Trophoblast cell (in vitro differentiated cells and primary cell): ENCODE data around the gene AFF2.

ENCODE experiments used
- DNase-seq, 2 donors: peaks; one replicate each; pipeline ENCODE4 v3.0.0-alpha.2; 2016
- H2AFZ ChIP-seq: 2 replicates; pipeline ENCODE4 v1.6.1; 2013; ENCODE audit warnings: low read length, moderate library complexity, mild to moderate bottlenecking; ENCODE audit not compliant: insufficient read depth, poor library complexity
- H2AK5ac ChIP-seq: 2 replicates; pipeline ENCODE4 v1.6.1; 2013; ENCODE audit warnings: mild to moderate bottlenecking, low read length
- H2BK120ac ChIP-seq: 2 replicates; pipeline ENCODE4 v1.6.1; 2013; ENCODE audit warnings: low read length, mild to moderate bottlenecking, moderate library complexity; ENCODE audit not compliant: insufficient read depth, poor library complexity
- H2BK12ac ChIP-seq: 2 replicates; pipeline ENCODE4 v1.6.1; 2013; ENCODE audit warnings: mild to moderate bottlenecking, low read length, moderate library complexity
- H2BK5ac ChIP-seq: 2 replicates; pipeline ENCODE4 v1.6.1; 2013; ENCODE audit warnings: low read length, low read depth, moderate library complexity, mild to moderate bottlenecking; ENCODE audit not compliant: poor library complexity
- H3K14ac ChIP-seq: 2 replicates; pipeline ENCODE4 v1.6.1; 2013; ENCODE audit warnings: mild to moderate bottlenecking, low read length
- H3K18ac ChIP-seq: 2 replicates; pipeline ENCODE4 v1.6.1; 2013; ENCODE audit warnings: mild to moderate bottlenecking, low read length
- H3K23ac ChIP-seq: 2 replicates; pipeline ENCODE4 v1.6.1; 2013; ENCODE audit warnings: low read length
- H3K27ac ChIP-seq: 2 replicates; pipeline ENCODE4 v1.5.1; 2013; ENCODE audit warnings: low read depth, mild to moderate bottlenecking, inconsistent platforms, low read length, moderate library complexity
- H3K27me3 ChIP-seq: 2 replicates; pipeline ENCODE4 v1.6.1; 2013; ENCODE audit warnings: inconsistent platforms, mild to moderate bottlenecking, low read length, moderate library complexity; ENCODE audit not compliant: insufficient read depth
- H3K36me3 ChIP-seq, 2 experiments: 1 replicate in 1 of 2; 2 replicates in 1 of 2; pipeline ENCODE4 v1.6.1; 2013; ENCODE audit warnings: low read length in 2 of 2, mild to moderate bottlenecking in 2 of 2, moderate library complexity in 1 of 2; ENCODE audit not compliant: insufficient read depth in 2 of 2, control insufficient read depth in 1 of 2
- H3K4ac ChIP-seq: 2 replicates; pipeline ENCODE4 v1.6.1; 2013; ENCODE audit warnings: low read depth, mild to moderate bottlenecking, low read length, moderate library complexity
- H3K4me1 ChIP-seq, 2 experiments: 1 replicate in 1 of 2; 2 replicates in 1 of 2; pipeline ENCODE4 v1.6.1; 2013; ENCODE audit warnings: low read length in 2 of 2, mild to moderate bottlenecking in 2 of 2, moderate library complexity in 1 of 2; ENCODE audit not compliant: insufficient read depth in 2 of 2, control insufficient read depth in 1 of 2
- H3K4me2 ChIP-seq: 2 replicates; pipeline ENCODE4 v1.6.1; 2013; ENCODE audit warnings: inconsistent platforms, mild to moderate bottlenecking, low read length, moderate library complexity
- H3K4me3 ChIP-seq: 2 replicates; pipeline ENCODE4 v1.5.1; 2013; ENCODE audit warnings: mild to moderate bottlenecking, low read depth, low read length, inconsistent platforms
- H3K79me1 ChIP-seq: one replicate; pipeline ENCODE4 v1.6.1; 2013; ENCODE audit warnings: low read length
- H3K79me2 ChIP-seq: 2 replicates; pipeline ENCODE4 v1.6.1; 2013; ENCODE audit warnings: low read length, mild to moderate bottlenecking; ENCODE audit not compliant: control insufficient read depth, insufficient read depth, poor library complexity
- H3K9ac ChIP-seq: 2 replicates; pipeline ENCODE4 v1.6.1; 2013; ENCODE audit warnings: mild to moderate bottlenecking, low read length
- H3K9me3 ChIP-seq: 2 replicates; pipeline ENCODE4 v1.6.1; 2013; ENCODE audit warnings: low read depth, mild to moderate bottlenecking, control low read depth, inconsistent platforms, low read length; ENCODE audit not compliant: insufficient read depth
- H4K12ac ChIP-seq: 2 replicates; pipeline ENCODE4 v1.6.1; 2013; ENCODE audit warnings: low read depth, mild to moderate bottlenecking, low read length, moderate library complexity
- H4K8ac ChIP-seq: 2 replicates; pipeline ENCODE4 v1.6.1; 2013; ENCODE audit warnings: low read depth, mild to moderate bottlenecking, low read length, moderate library complexity
- H4K91ac ChIP-seq: one replicate; pipeline ENCODE4 v1.6.1; 2013; ENCODE audit warnings: low read depth, mild to moderate bottlenecking, low read length, moderate library complexity
- WGBS: extraction: QIAGEN DNeasy Blood & Tissue Kit; methylation state at CpG from one replicate; pipeline ENCODE4 v1.1.7; 2013; ENCODE audit warnings: missing lambda C conversion rate; ENCODE audit not compliant: insufficient read length, insufficient coverage; ENCODE audit errors: extremely low coverage; 5-methylcytosine and 5-hydroxymethylcytosine counted together

AFF2 gene

GRCh38 chrX:148658115-148658730 lies 157.8 kb downstream of the AFF2 start:
- Histone ChIP-seq H3K14ac (no peak overlapping the region), H2AFZ (no peak overlapping the region), H3K27me3 (no peaks in the 10 kb centered on the region), H3K27ac (no peak overlapping the region), H3K23ac (no peak overlapping the region), H4K91ac (no peak overlapping the region), H3K4me1 (no peaks in the 10 kb centered on the region), H2BK120ac (no peak overlapping the region), H3K18ac (no peak overlapping the region), H3K9ac (no peak overlapping the region), H2BK12ac (no peak overlapping the region), H4K8ac (no peak overlapping the region), H3K36me3 (no peaks in the 10 kb centered on the region), H3K4me2 (no peak overlapping the region), H3K79me2 (no peaks in the 10 kb centered on the region), H3K4ac (no peak overlapping the region), H4K12ac (no peak overlapping the region), H3K79me1 (no peaks in the 10 kb centered on the region), H2BK5ac (no peak overlapping the region), H3K4me3 (no peak overlapping the region), H2AK5ac (no peak overlapping the region), H3K9me3 (no peaks in the 10 kb centered on the region)
- no peak for DNase-seq
- WGBS = no CpG with 5 or more reads among the region's 4 CpGs

- Histone ChIP-seq H3K9ac (no peak overlapping the region), H2AFZ (no peak overlapping the region), H2BK5ac (no peak overlapping the region), H2AK5ac (no peak overlapping the region), H4K91ac (no peak overlapping the region), H4K8ac (no peak overlapping the region), H3K18ac (no peak overlapping the region), H3K14ac (no peak overlapping the region), H3K27me3 (no peaks in the 10 kb centered on the region), H3K4me3 (no peak overlapping the region), H3K4me2 (no peak overlapping the region), H2BK120ac (no peak overlapping the region), H3K23ac (no peak overlapping the region), H3K79me1 (no peaks in the 10 kb centered on the region), H4K12ac (no peak overlapping the region), H3K27ac (no peak overlapping the region), H2BK12ac (no peak overlapping the region), H3K36me3 (no peaks in the 10 kb centered on the region), H3K9me3 (no peaks in the 10 kb centered on the region), H3K79me2 (no peaks in the 10 kb centered on the region), H3K4ac (no peak overlapping the region), H3K4me1 (no peaks in the 10 kb centered on the region)
- DNase-seq = no peak
Observed at GRCh38 chrX:148659481-148659880, 159.1 kb downstream of the AFF2 start.

GRCh38 chrX:148661035-148661434 lies 160.6 kb downstream of the AFF2 start:
- H3K23ac ChIP-seq = no peak overlapping the region
- H3K27ac ChIP-seq = no peak overlapping the region
- no peak overlapping the region for H4K91ac ChIP-seq
- H3K4me3 ChIP-seq = no peak overlapping the region
- H3K36me3 ChIP-seq = no peaks in the 10 kb centered on the region
- H3K9me3 ChIP-seq = no peaks in the 10 kb centered on the region
- no peak for DNase-seq
- H3K14ac ChIP-seq = no peak overlapping the region
- H4K8ac ChIP-seq = no peak overlapping the region
- no peak overlapping the region for H3K18ac ChIP-seq
- no peak overlapping the region for H2AK5ac ChIP-seq
- H2BK5ac ChIP-seq = no peak overlapping the region
- H4K12ac ChIP-seq = no peak overlapping the region
- H2BK12ac ChIP-seq = no peak overlapping the region
- no peaks in the 10 kb centered on the region for H3K79me2 ChIP-seq
- no peaks in the 10 kb centered on the region for H3K4me1 ChIP-seq
- no peak overlapping the region for H2AFZ ChIP-seq
- no peak overlapping the region for H3K4me2 ChIP-seq
- no peaks in the 10 kb centered on the region for H3K27me3 ChIP-seq
- no peak overlapping the region for H3K4ac ChIP-seq
- no peaks in the 10 kb centered on the region for H3K79me1 ChIP-seq
- H2BK120ac ChIP-seq = no peak overlapping the region
- no peak overlapping the region for H3K9ac ChIP-seq

- Histone ChIP-seq H3K9me3 (no peaks in the 10 kb centered on the region), H3K4me2 (no peak overlapping the region), H3K14ac (no peak overlapping the region), H3K18ac (no peak overlapping the region), H2AFZ (no peak overlapping the region), H4K91ac (no peak overlapping the region), H2AK5ac (no peak overlapping the region), H2BK5ac (no peak overlapping the region), H3K27me3 (no peaks in the 10 kb centered on the region), H3K4ac (no peak overlapping the region), H3K4me3 (no peak overlapping the region), H3K27ac (no peak overlapping the region), H4K8ac (no peak overlapping the region), H3K23ac (no peak overlapping the region), H3K4me1 (no peaks in the 10 kb centered on the region), H2BK120ac (no peak overlapping the region), H3K79me1 (no peaks in the 10 kb centered on the region), H3K36me3 (no peaks in the 10 kb centered on the region), H3K9ac (no peak overlapping the region), H3K79me2 (no peaks in the 10 kb centered on the region), H2BK12ac (no peak overlapping the region), H4K12ac (no peak overlapping the region)
- WGBS = no CpG with 5 or more reads among the region's 1 CpG
- DNase-seq = no peak
Observed at GRCh38 chrX:148662014-148662413, 161.6 kb downstream of the AFF2 start.
